GM04504 (cell line): ENCODE results near the gene CDK12.
"Not testable (repeated sequence)": the region's sequence is repeated elsewhere in the genome, so short reads cannot be mapped to it uniquely, and the experiment has no call there.

Experiments used
- DNase-seq: peaks from one replicate; pipeline ENCODE4 v3.0.0-alpha.2; 2012; ENCODE audit warnings: low read depth

Gene CDK12

GRCh38 chr17:39507511-39507910 is 46.2 kb downstream of the CDK12 start:
- DNase-seq, result no peak

GRCh38 chr17:39508987-39509386 is 47.7 kb downstream of the CDK12 start:
- no peak for DNase-seq

DNA sequence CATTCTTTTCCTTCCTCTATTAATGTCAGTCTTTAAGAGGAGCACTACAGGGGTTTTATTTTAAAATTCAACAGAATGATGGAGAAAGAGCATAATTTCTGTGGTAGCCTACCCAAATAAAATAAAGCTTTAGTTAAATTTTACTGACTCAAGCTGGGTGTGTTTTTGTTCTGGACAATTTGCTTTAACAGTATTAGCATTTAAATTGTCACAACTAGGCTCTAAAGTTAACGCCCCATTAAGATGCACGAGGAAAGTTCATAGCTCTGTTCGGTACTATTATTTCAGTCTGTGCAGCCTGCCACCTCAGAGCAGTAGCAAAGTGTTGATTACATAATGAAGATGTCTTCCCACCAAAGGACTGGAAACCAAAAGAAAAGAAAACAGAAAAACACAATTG is 52.0 kb downstream of the CDK12 start:
- DNase-seq, result no peak

DNA sequence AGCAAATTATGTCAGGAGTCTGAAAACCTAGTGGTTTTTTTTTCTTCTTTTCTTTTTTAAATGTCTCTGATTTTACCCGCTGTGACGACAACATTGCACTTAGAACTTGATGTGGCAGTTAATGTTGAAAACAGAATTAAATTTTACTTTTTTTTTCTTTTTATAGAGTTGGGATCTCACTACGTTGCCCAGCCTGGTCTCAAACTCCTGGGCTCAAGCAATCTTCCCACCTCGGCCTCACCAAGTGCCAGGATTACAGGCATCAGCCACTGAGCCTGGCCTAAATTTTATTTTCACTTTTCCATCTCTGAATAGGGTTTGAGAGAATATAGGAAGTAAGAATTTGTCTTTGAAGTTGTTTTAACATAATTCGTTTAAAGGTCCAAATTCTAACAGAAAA is 52.6 kb downstream of the CDK12 start:
- DNase-seq, result no peak

DNA sequence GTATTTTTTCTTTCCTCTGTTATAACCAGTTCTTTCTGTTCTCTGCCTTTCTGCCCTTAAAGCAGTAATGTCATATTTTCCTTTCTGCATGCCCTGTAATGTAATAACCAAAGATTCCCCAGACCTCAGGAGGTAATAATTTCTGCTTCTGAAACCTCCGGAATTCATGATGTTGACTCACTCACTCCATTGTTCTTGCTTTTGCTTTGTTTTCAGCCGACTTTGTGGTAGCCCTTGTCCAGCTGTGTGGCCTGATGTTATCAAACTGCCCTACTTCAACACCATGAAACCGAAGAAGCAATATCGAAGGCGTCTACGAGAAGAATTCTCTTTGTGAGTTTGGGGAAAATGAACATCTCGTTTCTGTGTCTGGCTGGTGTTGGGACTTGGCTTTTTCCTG is 55.9 kb downstream of the CDK12 start:
- no peak for DNase-seq

- DNase-seq, result no peak
These were observed 64.7 kb downstream of the CDK12 start for GRCh38 chr17:39525801-39526506.

DNA sequence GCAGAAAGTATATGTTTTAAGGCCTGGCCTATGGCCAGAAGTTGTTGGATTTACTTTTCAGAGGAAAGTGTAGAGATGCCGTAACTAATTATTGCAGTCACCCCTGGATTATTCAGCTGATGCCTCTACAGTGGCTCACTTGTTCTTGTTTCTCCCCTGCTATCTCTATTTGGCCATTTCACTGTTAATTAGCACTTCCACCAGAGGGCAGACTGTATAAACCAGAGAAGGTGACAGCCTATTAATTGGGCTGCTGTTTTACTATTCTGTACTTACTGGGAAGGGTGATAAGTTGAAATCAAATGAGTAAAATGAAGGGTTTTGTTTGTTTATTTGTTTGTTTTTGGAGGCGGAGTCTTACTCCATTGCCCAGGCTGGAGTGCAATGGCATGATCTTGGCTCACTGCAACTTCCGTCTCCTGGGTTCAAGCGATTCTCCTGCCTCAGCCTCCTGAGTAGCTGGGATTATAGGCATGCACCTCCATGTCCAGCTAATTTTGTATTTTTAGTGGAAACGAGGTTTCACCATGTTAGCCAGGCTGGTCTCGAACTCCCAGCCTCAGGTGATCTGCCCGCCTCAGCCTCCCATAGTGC is 66.0 kb downstream of the CDK12 start:
- DNase-seq, result no peak

GRCh38 chr17:39529455-39529854 is 68.2 kb downstream of the CDK12 start:
- no peak for DNase-seq

GRCh38 chr17:39530513-39530912 is 69.2 kb downstream of the CDK12 start:
- no peak for DNase-seq

DNA sequence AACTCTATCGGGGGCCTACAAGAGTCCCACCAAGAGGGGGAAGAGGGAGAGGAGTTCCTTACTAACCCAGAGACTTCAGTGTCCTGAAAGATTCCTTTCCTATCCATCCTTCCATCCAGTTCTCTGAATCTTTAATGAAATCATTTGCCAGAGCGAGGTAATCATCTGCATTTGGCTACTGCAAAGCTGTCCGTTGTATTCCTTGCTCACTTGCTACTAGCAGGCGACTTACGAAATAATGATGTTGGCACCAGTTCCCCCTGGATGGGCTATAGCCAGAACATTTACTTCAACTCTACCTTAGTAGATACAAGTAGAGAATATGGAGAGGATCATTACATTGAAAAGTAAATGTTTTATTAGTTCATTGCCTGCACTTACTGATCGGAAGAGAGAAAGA is 70.0 kb downstream of the CDK12 start:
- no peak for DNase-seq

DNA sequence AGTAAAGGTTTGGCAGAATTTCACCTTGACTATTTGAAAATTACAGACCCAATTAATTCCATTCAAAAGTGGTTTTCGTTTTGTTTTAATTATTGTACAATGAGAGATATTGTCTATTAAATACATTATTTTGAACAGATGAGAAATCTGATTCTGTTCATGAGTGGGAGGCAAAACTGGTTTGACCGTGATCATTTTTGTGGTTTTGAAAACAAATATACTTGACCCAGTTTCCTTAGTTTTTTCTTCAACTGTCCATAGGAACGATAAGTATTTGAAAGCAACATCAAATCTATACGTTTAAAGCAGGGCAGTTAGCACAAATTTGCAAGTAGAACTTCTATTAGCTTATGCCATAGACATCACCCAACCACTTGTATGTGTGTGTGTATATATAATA is 72.6 kb downstream of the CDK12 start:
- no peak for DNase-seq

- DNase-seq, result no peak
These were observed 73.6 kb downstream of the CDK12 start for GRCh38 chr17:39534768-39535405.

- DNase-seq, result no peak
These were observed 75.2 kb downstream of the CDK12 start for GRCh38 chr17:39536468-39536867.

DNA sequence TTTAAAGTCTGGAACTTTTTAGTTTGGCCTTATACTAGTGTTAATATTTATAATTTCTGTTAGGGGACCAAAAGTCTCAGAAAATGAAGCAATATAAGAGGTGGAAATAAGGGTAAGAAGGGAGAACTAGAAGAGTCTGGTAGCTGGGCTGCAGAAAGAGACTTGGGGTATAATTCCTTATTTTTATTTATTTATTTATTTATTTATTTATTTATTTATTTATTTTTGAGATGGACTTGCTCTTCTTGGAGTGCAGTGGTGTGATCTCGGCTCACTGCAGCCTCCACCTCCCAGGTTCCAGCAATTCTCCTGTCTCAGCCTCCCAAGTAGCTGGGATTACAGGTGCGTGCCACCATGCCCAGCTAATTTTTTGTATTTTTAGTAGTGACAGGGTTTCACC is 76.1 kb downstream of the CDK12 start:
- DNase-seq, result not testable (repeated sequence)

- no peak for DNase-seq
These were observed 77.6 kb downstream of the CDK12 start for GRCh38 chr17:39538866-39539265.

DNA sequence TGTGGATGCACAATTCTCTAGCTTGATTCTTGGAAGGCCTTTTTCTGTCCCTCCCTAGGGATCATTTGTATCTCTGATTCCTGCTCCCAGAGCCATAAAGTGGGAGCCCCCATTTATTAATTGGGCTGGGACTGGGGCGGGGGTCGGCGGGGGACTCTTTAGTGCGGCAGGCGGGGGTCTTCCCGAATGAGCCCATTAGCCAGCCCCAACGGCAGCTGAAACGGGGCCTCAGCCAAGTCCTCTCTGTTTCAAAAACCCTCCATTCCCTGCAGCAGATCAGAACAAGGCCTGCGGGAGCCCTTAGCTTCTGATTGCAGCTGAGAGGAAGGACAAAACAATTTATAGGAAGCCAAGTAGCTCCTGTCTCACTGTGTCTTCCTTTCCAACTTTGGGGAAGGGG is 79.3 kb downstream of the CDK12 start:
- DNase-seq, result no peak

DNA sequence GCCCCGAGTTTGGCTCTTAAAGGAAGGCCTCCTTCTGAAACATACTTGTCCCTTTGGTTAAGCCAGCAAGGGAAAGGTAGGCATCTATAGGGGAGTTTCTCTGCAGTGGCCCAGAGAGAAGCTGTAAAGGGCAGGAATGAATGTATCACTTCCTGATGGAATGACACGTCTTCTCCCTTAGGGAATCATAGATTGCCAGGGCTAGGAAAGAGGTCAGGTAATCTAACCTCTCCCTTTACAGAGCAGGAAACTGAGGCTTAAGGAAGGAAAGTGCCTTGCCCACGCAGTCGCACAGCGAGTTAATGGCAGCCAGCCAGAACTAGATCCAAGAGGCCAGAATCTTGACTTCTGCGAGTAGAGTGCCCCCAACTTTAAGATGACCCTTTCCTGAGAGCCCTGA is 80.4 kb downstream of the CDK12 start:
- no peak for DNase-seq

GRCh38 chr17:39543176-39543575 is 81.9 kb downstream of the CDK12 start:
- no peak for DNase-seq

- no peak for DNase-seq
These were observed 82.4 kb downstream of the CDK12 start for GRCh38 chr17:39543664-39544063.

- DNase-seq, result not testable (repeated sequence)
These were observed 83.1 kb downstream of the CDK12 start for GRCh38 chr17:39544361-39544760.

DNA sequence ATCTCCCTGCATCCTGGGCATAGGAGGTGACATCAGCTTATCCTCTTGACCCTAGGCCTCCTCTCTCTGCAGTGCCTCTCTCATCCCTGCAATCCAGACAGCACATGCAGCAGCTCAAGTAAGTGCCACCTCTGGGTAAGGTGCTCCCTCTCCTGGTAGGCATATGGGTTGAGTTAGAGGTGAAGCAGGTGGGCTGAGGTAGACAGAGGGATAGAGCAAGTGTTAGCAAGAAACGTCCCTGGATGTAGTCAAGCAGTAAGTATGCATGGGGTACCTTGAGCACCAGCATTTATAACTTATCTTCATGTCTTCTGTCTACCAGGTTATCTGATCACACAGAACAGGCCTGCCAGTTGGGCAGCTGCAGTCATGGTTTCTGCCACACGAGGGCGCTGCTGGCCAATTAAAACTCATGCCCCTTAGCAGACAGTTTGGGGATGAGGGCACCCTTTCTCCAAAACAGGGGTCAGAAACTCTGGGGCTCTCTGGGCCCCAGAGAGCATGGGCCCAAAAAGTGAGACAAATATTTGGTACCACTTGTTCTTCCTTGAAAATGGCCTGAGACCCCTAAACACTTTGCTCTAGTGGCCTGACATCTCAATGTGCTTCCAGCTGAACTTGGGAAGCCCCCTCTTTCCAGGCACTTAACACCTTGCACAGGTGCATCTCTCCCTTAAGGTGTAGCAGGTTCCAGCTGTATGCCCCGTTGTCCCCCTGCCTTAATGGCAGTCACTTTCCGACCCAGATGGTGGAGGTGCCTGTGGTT is 86.6 kb downstream of the CDK12 start:
- no peak for DNase-seq

DNA sequence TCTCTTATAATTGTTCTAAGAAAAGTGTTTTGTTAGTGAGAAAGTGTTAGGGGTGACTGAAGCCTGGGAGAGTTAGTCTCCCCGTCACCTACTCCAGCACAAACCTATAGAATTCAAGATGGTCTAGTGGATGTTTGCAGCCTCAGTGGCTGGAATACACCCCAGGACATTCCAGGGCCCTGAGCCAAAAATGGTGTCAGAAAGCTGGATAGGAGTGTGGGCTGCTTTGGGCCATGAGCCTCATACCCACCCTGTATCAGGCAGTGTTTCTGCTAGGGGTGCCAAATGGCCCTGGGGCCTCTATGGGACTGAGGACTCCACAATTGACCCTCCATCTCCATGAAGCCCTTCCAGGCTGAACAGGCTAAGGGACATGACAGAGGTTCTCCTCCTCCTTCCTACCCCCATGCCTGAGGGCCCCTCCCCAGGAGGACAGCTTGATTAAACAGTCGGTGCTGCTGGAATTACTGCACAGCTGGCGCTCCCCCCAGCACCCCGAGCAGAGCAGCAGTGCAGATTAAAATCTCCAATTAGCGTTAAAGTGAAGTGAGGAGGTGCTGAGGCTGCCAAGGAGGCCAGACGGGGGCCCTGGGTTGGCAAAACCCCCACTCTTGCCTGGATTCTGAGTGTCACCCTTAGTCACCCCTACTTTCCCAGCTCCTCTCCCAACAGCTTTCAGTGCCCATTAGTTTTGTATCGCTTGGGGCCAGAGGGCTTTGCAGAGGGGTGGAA is 87.4 kb downstream of the CDK12 start:
- no peak for DNase-seq
